Sigmoid colon (tissue), 7 donors: ENCODE results near the gene NTN3. TPM values are rescaled to one million over a fixed set of nuclear protein-coding genes. Genes with fewer than 3 reads are reported as not detected.
"Not testable (repeated sequence)": the region's sequence is repeated elsewhere in the genome, so short reads cannot be mapped to it uniquely, and the experiment has no call there.

Experiments used
- DNase-seq: peaks from one replicate; pipeline ENCODE4 v3.0.0-alpha.2; 2019
- H3K27ac ChIP-seq, 4 donors: fragments of 200-600 bp; sonication (generic); one replicate each; pipeline ENCODE4 v1.5.1; 2016 to 2019; ENCODE audit warnings: mild to moderate bottlenecking in 1 of 4
- H3K27me3 ChIP-seq, 3 donors: fragments of 200-600 bp; sonication (generic); one replicate each; pipeline ENCODE4 v1.5.1; 2019; ENCODE audit warnings: mild to moderate bottlenecking in 1 of 3
- H3K36me3 ChIP-seq, 4 donors: fragments of 200-600 bp; sonication (generic); one replicate each; pipeline ENCODE4 v1.5.1; 2016 to 2019
- H3K4me1 ChIP-seq, 4 donors: fragments of 200-600 bp; sonication (generic); one replicate each; pipeline ENCODE4 v1.5.1; 2017 to 2019
- H3K4me3 ChIP-seq, 4 donors: fragments of 200-600 bp; sonication (generic); one replicate each; pipeline ENCODE4 v1.5.1; 2017 to 2019; ENCODE audit warnings: mild to moderate bottlenecking in 2 of 4, moderate library complexity in 1 of 4
- H3K9me3 ChIP-seq, 4 donors: fragments of 200-600 bp in 3 of 4; sonication (generic) in 3 of 4; one replicate each; pipeline versions ENCODE4 v1.5.1 to v1.6.1; 2013 to 2019
- EP300 ChIP-seq, 4 donors: sonication (generic); formaldehyde crosslinking; IDR thresholded peaks; one replicate each; pipeline ENCODE4 v1.6.1; 2017; ENCODE audit warnings: antibody characterized with exemption in 4 of 4
- POLR2A ChIP-seq, 2 donors: fragments of 450-650 bp; IDR thresholded peaks; one replicate each; pipeline ENCODE4 v1.6.1; 2016; ENCODE audit warnings: antibody characterized with exemption in 2 of 2, mild to moderate bottlenecking in 2 of 2, moderate library complexity in 2 of 2
- POLR2AphosphoS5 ChIP-seq, 4 donors: sonication (generic); formaldehyde crosslinking; IDR thresholded peaks; one replicate each; pipeline ENCODE4 v1.6.1; 2017; ENCODE audit warnings: antibody characterized with exemption in 4 of 4
- WGBS, 2 donors: extraction: QIAGEN DNeasy Blood & Tissue Kit; methylation state at CpG; one replicate each; pipeline ENCODE4 v1.1.7; 2013; 5-methylcytosine and 5-hydroxymethylcytosine counted together
- intact Hi-C: fragments of 100-400 bp; cut with DNase I; formaldehyde crosslinking; loops from one replicate; pipeline ENCODE4 v1.15.1; 2023
- polyA plus RNA-seq, 3 donors: library from polyadenylated mRNA; stranded (reverse); fragments of 200-250 nt; gene quantifications; one replicate each; pipeline ENCODE4 v1.2.3, GENCODE V29; 2013
- total RNA-seq, 4 donors: library from RNA; depleted of rRNA; stranded (reverse); fragments of >200 nt; gene quantifications; one replicate each; pipeline ENCODE4 v1.1.0, GENCODE V29; 2016
- TF ChIP-seq, protein P1 (sequence below), 4 experiments: fragments of 450-650 bp in 3 of 4; fragments of 200-600 bp in 1 of 4; IDR thresholded peaks; one replicate each; pipeline ENCODE4 v1.5.1; 2016 to 2019; ENCODE audit warnings: antibody characterized with exemption in 4 of 4, mild to moderate bottlenecking in 3 of 4, moderate library complexity in 2 of 4
- donor health status: healthy with polysubstance abuse.
- donor health status: Bipolar disorder and iron deficiency.
- donor health status: healthy.

The NTN3 gene
- total and polyA plus RNA-seq, 7 donors = 0.13 to 0.83 TPM; not detected in 5

DNA sequence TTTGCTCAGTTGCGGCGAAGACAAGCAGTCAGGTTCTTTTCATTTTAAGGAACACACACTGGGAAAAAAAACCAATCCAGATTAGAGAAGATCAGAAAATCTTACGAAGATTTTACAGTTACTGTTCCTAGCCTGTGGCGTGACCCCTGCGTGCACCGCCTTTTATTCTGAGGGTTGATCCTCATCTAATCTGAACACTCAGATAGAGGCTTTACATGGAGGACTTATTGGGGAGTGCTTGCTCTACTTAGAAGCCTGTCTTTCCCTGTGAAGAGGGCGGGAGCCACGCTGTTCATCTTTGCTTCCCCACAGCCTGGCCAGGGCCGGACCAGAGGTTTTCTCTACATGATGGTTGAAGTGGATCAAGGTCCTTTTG lies 5.2 kb downstream of the NTN3 start:
- peaks cover 0 to 41% (median 32%) of the 10 kb centered on the region in 4 donors for H3K4me1 ChIP-seq
- intact Hi-C loops = loop anchor here (5.0 kb wide), 1 partner anchor 36 kb away; the partner anchor contains the start of gene ATP6V0C
- H3K36me3 ChIP-seq = no peaks in the 10 kb centered on the region
- 90 to 91% methylated on average over 9 of the region's 9 CpGs for WGBS, 2 donors
- H3K4me3 ChIP-seq = no peak overlapping the region
- no peaks in the 10 kb centered on the region for H3K9me3 ChIP-seq
- TF ChIP-seq, protein P1, sequence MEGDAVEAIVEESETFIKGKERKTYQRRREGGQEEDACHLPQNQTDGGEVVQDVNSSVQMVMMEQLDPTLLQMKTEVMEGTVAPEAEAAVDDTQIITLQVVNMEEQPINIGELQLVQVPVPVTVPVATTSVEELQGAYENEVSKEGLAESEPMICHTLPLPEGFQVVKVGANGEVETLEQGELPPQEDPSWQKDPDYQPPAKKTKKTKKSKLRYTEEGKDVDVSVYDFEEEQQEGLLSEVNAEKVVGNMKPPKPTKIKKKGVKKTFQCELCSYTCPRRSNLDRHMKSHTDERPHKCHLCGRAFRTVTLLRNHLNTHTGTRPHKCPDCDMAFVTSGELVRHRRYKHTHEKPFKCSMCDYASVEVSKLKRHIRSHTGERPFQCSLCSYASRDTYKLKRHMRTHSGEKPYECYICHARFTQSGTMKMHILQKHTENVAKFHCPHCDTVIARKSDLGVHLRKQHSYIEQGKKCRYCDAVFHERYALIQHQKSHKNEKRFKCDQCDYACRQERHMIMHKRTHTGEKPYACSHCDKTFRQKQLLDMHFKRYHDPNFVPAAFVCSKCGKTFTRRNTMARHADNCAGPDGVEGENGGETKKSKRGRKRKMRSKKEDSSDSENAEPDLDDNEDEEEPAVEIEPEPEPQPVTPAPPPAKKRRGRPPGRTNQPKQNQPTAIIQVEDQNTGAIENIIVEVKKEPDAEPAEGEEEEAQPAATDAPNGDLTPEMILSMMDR (IDR thresholded peaks at IDR 0.05) = no peak
- no peak for TF ChIP-seq EP300 (IDR thresholded peaks at IDR 0.05)
- no peak for TF ChIP-seq POLR2A (IDR thresholded peaks at IDR 0.05)
- TF ChIP-seq POLR2AphosphoS5 (IDR thresholded peaks at IDR 0.05) = no peak
- DNase-seq = no peak
- peaks cover 18 to 23% (median 21%) of the 10 kb centered on the region in 3 donors for H3K27me3 ChIP-seq
- no peak overlapping the region for H3K27ac ChIP-seq

GRCh38 chr16:2476741-2477140 lies 5.6 kb downstream of the NTN3 start:
- 87 to 90% methylated on average over 3 of the region's 3 CpGs for WGBS, 2 donors
- no peak for DNase-seq
- no peak overlapping the region for H3K4me3 ChIP-seq

DNA sequence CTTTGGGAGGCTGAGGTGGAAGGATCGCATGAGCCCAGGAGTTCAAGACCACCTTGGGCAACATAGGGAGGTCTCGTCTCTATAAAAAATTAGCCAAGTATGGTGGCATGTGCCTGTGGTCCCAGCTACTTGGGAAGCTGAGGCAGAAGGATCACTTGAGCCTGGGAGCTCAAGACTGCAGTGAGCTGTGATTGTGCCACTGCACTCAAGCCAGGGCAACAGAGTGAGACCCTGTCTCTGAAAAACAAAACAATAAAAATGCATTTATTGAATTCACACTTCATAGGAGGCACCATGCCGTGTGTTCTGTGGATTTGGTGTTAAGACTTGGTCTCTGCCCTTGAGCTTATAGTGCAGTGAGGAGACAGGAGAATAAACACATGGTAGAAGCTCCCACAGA lies 6.2 kb downstream of the NTN3 start:
- Histone ChIP-seq H3K27me3 (peaks cover 10 to 13% (median 11%) of the 10 kb centered on the region in 3 donors), H3K27ac (no peak overlapping the region), H3K36me3 (no peaks in the 10 kb centered on the region), H3K4me3 (no peak overlapping the region), H3K4me1 (peaks cover 0 to 40% (median 29%) of the 10 kb centered on the region in 4 donors), H3K9me3 (no peaks in the 10 kb centered on the region)
- no peak for TF ChIP-seq POLR2AphosphoS5 (IDR thresholded peaks at IDR 0.05)
- TF ChIP-seq, protein P1 (IDR thresholded peaks at IDR 0.05) = no peak
- no peak for TF ChIP-seq POLR2A (IDR thresholded peaks at IDR 0.05)
- no peak for TF ChIP-seq EP300 (IDR thresholded peaks at IDR 0.05)
- no peak for DNase-seq
- 93 to 96% methylated on average over 3 of the region's 3 CpGs for WGBS, 2 donors
- intact Hi-C loops = loop anchor here (5.0 kb wide), 1 partner anchor 35 kb away; the partner anchor contains the start of gene ATP6V0C

More at GRCh38 chr16:2476741-2477140, 5.6 kb downstream of the NTN3 start:
- intact Hi-C loops = loop anchor here (5.0 kb wide), 1 partner anchor 36 kb away; the partner anchor contains the start of gene ATP6V0C
- Histone ChIP-seq H3K27ac (no peak overlapping the region), H3K27me3 (peaks cover 14 to 19% (median 17%) of the 10 kb centered on the region in 3 donors), H3K9me3 (no peaks in the 10 kb centered on the region), H3K36me3 (no peaks in the 10 kb centered on the region), H3K4me1 (peaks cover 0 to 38% (median 28%) of the 10 kb centered on the region in 4 donors)
- no peak for TF ChIP-seq POLR2A (IDR thresholded peaks at IDR 0.05)
- TF ChIP-seq, protein P1 (IDR thresholded peaks at IDR 0.05) = no peak
- no peak for TF ChIP-seq EP300 (IDR thresholded peaks at IDR 0.05)
- no peak for TF ChIP-seq POLR2AphosphoS5 (IDR thresholded peaks at IDR 0.05)

DNA sequence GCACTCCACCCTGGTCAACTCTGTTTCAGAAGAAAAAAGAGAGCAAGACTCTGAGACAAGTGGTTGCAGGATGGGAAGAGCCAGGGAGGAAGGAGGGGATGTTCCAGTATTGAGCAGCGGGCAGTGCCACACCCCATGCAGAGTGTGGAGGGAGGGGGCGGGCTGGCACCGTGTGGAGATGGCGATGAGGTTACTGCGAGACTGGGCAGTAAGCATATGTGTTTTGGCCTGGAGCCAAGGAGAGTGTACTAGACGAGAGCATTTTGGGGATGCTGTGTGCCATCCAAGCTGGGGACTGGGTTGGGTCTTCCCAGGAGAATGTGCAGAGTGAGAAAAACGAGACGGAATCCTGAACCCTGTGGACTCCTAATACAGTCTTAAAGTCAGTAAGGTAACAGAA lies 7.2 kb downstream of the NTN3 start:
- peaks cover under 1 to 4% (median 2%) of the 10 kb centered on the region in 3 donors for H3K27me3 ChIP-seq
- no peak overlapping the region for H3K4me3 ChIP-seq
- H3K9me3 ChIP-seq = no peaks in the 10 kb centered on the region
- peaks cover 0 to 45% (median 37%) of the 10 kb centered on the region in 4 donors for H3K4me1 ChIP-seq
- DNase-seq = no peak
- H3K27ac ChIP-seq = no peak overlapping the region
- TF ChIP-seq POLR2A (IDR thresholded peaks at IDR 0.05) (no peak), EP300 (IDR thresholded peaks at IDR 0.05) (no peak), POLR2AphosphoS5 (IDR thresholded peaks at IDR 0.05) (no peak)
- TF ChIP-seq, protein P1 (IDR thresholded peaks at IDR 0.05) = no peak
- H3K36me3 ChIP-seq = no peaks in the 10 kb centered on the region
- WGBS, 2 donors = 57 to 78% methylated on average over 8 of the region's 8 CpGs
- intact Hi-C loops = loop anchor here (5.0 kb wide), 1 partner anchor 34 kb away; the partner anchor contains the start of gene ATP6V0C

DNA sequence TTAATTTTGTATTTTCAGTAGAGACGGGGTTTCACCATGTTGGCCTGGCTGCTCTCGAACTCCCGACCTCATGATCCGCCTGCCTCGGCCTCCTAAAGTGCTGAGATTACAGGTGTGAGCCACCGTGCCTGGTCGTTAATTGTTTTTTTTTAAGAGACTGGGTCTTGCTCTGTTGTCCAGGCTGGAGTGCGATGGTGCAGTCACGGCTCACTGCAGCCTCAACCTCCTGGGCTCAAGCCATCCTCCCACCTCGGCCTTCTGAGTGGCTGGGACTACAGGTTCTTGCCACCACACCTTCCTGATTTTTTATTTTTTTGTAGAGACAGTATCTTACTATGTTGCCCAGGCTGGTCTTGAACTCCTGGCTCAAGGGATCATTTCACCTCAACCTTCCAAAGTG lies 8.9 kb downstream of the NTN3 start:
- H3K4me1 ChIP-seq = peaks cover 0 to 41% (median 39%) of the 10 kb centered on the region in 4 donors
- H3K36me3 ChIP-seq, H3K27ac ChIP-seq, DNase-seq, H3K4me3 ChIP-seq, H3K27me3 ChIP-seq, H3K9me3 ChIP-seq: not testable (repeated sequence)
- 96 to 97% methylated on average over 10 of the region's 10 CpGs for WGBS, 2 donors
- intact Hi-C loops = loop anchor here (5.0 kb wide), 2 partner anchors 32 to 53 kb away; partner anchors contain the start of genes ATP6V0C and CCNF
